Measurements from ENCODE around the gene PRKN. TPM values are rescaled to one million over a fixed set of nuclear protein-coding genes. Genes with fewer than 3 reads are reported as not detected.

PRKN gene
- total RNA-seq, 1 experiment from 2014 or later = 1.2 TPM

DNA sequence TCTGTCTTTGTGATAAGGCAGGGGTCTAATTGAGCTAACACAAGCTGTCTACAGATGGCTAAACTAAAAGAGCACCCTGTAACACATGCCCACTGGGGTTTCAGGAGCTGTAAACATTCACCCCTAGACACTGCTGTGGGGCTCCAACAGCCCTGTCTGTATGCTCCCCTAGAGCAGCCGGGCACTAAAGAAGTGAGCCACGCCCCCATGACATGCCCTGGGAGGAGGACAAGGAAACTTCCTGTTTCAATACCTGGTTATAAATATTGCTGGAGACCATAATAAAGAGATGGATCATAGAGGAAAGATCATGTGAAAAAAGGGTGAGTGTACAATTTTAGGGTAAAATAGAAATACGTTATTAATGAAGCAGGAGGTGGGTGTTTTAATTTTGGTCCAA, 786.0 kb downstream of the PRKN start:
- Histone ChIP-seq H3K36me3 (ENCODE audit: insufficient read depth, low read length, poor library complexity, severe bottlenecking) (no peaks in the 10 kb centered on the region), H3K27ac (ENCODE audit: low read depth, low read length, poor library complexity, severe bottlenecking) (no peak overlapping the region), H3K4me1 (ENCODE audit: insufficient read depth, low read length, poor library complexity, severe bottlenecking) (no peaks in the 10 kb centered on the region), H3K4me3 (ENCODE audit: low read depth, low read length, poor library complexity, severe bottlenecking) (no peak overlapping the region), H3K27me3 (replicated peaks; ENCODE audit: insufficient read depth, low read depth, low read length, poor library complexity) (no peaks in the 10 kb centered on the region), H3K9me3 (ENCODE audit: low read depth, low read length, poor library complexity, severe bottlenecking) (no peaks in the 10 kb centered on the region)
- no TSS peak for BruUV-seq (replicated peaks)
- TF ChIP-seq, protein P1, sequence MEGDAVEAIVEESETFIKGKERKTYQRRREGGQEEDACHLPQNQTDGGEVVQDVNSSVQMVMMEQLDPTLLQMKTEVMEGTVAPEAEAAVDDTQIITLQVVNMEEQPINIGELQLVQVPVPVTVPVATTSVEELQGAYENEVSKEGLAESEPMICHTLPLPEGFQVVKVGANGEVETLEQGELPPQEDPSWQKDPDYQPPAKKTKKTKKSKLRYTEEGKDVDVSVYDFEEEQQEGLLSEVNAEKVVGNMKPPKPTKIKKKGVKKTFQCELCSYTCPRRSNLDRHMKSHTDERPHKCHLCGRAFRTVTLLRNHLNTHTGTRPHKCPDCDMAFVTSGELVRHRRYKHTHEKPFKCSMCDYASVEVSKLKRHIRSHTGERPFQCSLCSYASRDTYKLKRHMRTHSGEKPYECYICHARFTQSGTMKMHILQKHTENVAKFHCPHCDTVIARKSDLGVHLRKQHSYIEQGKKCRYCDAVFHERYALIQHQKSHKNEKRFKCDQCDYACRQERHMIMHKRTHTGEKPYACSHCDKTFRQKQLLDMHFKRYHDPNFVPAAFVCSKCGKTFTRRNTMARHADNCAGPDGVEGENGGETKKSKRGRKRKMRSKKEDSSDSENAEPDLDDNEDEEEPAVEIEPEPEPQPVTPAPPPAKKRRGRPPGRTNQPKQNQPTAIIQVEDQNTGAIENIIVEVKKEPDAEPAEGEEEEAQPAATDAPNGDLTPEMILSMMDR (conservative IDR thresholded peaks at IDR 0.05; ENCODE audit: low read depth, low read length) = no peak
- no peak for TF ChIP-seq EZH2 (IDR thresholded peaks at IDR 0.05; ENCODE audit: borderline replicate concordance, low read depth, low read length, poor library complexity, severe bottlenecking)
- ChIA-PET CTCF (no interaction called here), POLR2A (ENCODE audit: low non-redundant PET) (no interaction called here)
- no peak for DNase-seq (ENCODE audit: low spot score)
- intact Hi-C loops (cut with micrococcal nuclease; ENCODE audit: unreplicated experiment) = no loop called here

DNA sequence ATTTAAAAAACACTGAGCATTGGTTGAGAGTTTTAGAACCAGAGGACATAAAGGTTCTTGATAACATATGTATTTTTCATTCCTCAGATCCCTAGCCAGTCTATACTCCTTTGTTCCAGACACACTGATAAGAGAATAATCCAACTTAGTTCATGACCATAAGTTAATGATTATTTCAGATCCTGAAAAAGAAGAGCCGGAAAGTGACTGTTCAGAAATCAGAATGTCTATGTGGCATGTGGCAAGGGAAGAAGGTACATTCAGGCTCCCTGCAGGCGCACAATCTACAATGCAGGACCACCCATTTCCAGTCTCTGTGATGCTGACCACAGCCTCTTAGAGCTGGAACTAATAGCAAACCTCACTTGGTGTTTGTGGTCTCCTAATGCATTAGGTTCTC, 787.0 kb downstream of the PRKN start:
- Histone ChIP-seq H3K4me3 (ENCODE audit: low read depth, low read length, poor library complexity, severe bottlenecking) (no peak overlapping the region), H3K27me3 (replicated peaks; ENCODE audit: insufficient read depth, low read depth, low read length, poor library complexity) (no peaks in the 10 kb centered on the region), H3K9me3 (ENCODE audit: low read depth, low read length, poor library complexity, severe bottlenecking) (no peaks in the 10 kb centered on the region), H3K27ac (ENCODE audit: low read depth, low read length, poor library complexity, severe bottlenecking) (no peak overlapping the region), H3K36me3 (ENCODE audit: insufficient read depth, low read length, poor library complexity, severe bottlenecking) (no peaks in the 10 kb centered on the region), H3K4me1 (ENCODE audit: insufficient read depth, low read length, poor library complexity, severe bottlenecking) (no peaks in the 10 kb centered on the region)
- no TSS peak for BruUV-seq (replicated peaks)
- intact Hi-C loops (cut with micrococcal nuclease; ENCODE audit: unreplicated experiment) = no loop called here
- DNase-seq (ENCODE audit: low spot score) = no peak
- POLR2A ChIA-PET (ENCODE audit: low non-redundant PET) = no interaction called here
- TF ChIP-seq, protein P1 (conservative IDR thresholded peaks at IDR 0.05; ENCODE audit: low read depth, low read length) = no peak
- CTCF ChIA-PET = no interaction called here

DNA sequence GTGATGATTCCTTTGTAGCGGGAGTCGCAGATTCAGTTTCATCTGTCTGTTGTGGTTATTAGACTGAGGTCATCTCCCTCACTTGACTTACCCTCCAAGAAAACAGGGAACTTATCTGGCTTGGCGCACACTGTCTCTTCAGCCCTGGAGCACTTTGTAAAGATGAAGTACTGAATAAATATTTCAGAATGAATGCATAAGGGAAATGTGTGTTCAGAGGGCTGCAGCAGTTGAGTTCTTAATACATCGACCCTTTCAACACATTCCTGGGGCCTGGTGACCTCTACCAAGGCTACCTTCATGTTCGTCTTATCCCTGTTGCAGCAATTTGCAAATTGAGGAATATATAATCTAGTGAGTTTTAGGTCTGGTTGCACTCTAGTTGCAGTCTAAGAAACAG, 801.2 kb downstream of the PRKN start:
- POLR2A ChIA-PET (ENCODE audit: low non-redundant PET) = no interaction called here
- CTCF ChIA-PET = no interaction called here
- H3K9me3 ChIP-seq (ENCODE audit: low read depth, low read length, poor library complexity, severe bottlenecking) = no peaks in the 10 kb centered on the region
- no peak for TF ChIP-seq EZH2 (IDR thresholded peaks at IDR 0.05; ENCODE audit: borderline replicate concordance, low read depth, low read length, poor library complexity, severe bottlenecking)
- TF ChIP-seq, protein P1 (conservative IDR thresholded peaks at IDR 0.05; ENCODE audit: low read depth, low read length) = no peak
- BruUV-seq (replicated peaks) = no TSS peak
- DNase-seq (ENCODE audit: low spot score) = no peak
- no peaks in the 10 kb centered on the region for H3K36me3 ChIP-seq (ENCODE audit: insufficient read depth, low read length, poor library complexity, severe bottlenecking)
- no peaks in the 10 kb centered on the region for H3K4me1 ChIP-seq (ENCODE audit: insufficient read depth, low read length, poor library complexity, severe bottlenecking)
- no peaks in the 10 kb centered on the region for H3K27me3 ChIP-seq (replicated peaks; ENCODE audit: insufficient read depth, low read depth, low read length, poor library complexity)
- no peak overlapping the region for H3K4me3 ChIP-seq (ENCODE audit: low read depth, low read length, poor library complexity, severe bottlenecking)
- H3K27ac ChIP-seq (ENCODE audit: low read depth, low read length, poor library complexity, severe bottlenecking) = no peak overlapping the region
- intact Hi-C loops (cut with micrococcal nuclease; ENCODE audit: unreplicated experiment) = no loop called here

Measured in A673 (cell line).